Epithelial cell of proximal tubule (primary cell): ENCODE measurements around the gene SERPINB5. TPM values are rescaled to one million over a fixed set of nuclear protein-coding genes. Genes with fewer than 3 reads are reported as not detected.

Experiments used
- DNase-seq: peaks from one replicate; pipeline ENCODE4 v3.0.0-alpha.2; 2011; ENCODE audit warnings: low read depth
- H3K4me3 ChIP-seq: 2 replicates; pipeline ENCODE4 v1.5.1; 2011; ENCODE audit warnings: low read depth, mild to moderate bottlenecking, low read length
- total RNA-seq: library from RNA; depleted of rRNA; stranded (reverse); fragments of >200 nt; gene quantifications from 2 replicates; pipeline ENCODE4 v1.2.3, GENCODE V29; 2015
- TF ChIP-seq, protein P1 (sequence below): conservative IDR thresholded peaks from 2 replicates; pipeline ENCODE4 v1.5.1; 2012; ENCODE audit warnings: low read depth, mild to moderate bottlenecking, low read length

Gene SERPINB5
- total RNA-seq, 1 donor from 2014 or later = 0.17 TPM

DNA sequence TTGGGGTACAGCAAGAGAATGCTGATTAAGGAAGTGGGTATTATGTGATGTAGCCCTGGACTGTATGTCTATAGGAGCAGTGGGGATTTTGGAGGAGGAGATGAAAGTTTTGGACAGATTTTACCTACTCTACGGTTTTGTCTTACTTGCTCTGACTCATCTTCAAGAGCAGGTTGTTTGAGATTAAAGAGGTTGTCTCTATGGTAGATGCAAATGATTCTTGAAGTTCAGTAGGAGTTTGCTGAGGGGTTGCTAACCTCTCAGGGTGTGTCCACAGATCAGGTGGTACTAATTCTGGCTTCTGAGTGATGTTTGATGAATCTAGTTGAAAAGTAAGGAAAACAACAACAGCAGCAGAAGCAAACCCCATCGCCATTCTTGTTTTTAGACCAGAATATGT lies 55.7 kb downstream of the SERPINB5 start:
- H3K4me3 ChIP-seq = no peak overlapping the region
- no peak for DNase-seq
- TF ChIP-seq, protein P1, sequence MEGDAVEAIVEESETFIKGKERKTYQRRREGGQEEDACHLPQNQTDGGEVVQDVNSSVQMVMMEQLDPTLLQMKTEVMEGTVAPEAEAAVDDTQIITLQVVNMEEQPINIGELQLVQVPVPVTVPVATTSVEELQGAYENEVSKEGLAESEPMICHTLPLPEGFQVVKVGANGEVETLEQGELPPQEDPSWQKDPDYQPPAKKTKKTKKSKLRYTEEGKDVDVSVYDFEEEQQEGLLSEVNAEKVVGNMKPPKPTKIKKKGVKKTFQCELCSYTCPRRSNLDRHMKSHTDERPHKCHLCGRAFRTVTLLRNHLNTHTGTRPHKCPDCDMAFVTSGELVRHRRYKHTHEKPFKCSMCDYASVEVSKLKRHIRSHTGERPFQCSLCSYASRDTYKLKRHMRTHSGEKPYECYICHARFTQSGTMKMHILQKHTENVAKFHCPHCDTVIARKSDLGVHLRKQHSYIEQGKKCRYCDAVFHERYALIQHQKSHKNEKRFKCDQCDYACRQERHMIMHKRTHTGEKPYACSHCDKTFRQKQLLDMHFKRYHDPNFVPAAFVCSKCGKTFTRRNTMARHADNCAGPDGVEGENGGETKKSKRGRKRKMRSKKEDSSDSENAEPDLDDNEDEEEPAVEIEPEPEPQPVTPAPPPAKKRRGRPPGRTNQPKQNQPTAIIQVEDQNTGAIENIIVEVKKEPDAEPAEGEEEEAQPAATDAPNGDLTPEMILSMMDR = no peak

DNA sequence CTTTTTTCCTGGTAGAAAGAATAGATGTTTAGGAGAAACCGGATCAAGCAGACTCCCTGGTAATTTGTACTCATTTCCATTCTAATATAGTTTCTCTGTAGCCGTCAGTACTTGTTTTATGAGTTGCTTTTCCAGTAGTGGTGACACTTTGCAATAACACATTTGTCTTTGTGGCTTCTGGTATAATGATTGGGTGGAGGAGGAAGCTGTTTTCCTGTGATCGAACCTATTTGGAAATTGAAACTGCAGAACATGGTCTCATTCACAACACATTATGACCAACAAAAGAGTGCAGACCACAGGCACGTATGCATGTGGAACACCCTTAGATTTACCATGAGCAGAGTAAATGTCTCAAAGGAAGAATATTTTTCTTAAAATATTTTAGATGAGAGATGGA lies 57.9 kb downstream of the SERPINB5 start:
- H3K4me3 ChIP-seq = no peak overlapping the region
- DNase-seq = no peak
- TF ChIP-seq, protein P1 = no peak

DNA sequence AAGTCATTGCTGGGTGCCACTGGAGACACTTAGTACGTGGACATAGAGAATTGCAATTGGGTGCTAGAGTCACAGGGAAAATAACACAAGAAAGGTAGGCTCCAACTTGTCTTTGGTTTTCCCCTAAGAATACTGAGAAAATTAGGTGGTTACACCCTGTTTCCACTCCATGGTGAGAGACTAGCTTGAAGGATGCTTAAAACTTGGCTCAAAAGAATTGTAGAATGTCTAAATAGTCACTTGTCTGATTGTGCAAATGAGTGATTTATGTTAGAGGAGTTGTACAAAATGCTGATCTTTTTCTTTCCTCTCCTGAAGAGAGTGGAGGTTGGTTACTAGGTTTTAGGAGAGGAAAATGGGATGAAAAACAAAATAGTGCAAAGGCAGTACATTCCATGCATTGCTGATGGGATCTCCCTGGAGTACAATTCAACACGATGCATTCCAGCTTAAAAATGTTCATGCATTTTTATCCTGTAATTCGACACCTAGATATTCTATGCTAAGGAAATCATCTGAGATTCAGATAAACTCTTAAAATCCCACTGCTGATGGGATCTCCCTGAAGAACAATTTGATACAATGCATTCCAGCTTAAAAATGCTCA lies 63.2 kb downstream of the SERPINB5 start:
- TF ChIP-seq, protein P1 = no peak
- no peak overlapping the region for H3K4me3 ChIP-seq
- DNase-seq = no peak

DNA sequence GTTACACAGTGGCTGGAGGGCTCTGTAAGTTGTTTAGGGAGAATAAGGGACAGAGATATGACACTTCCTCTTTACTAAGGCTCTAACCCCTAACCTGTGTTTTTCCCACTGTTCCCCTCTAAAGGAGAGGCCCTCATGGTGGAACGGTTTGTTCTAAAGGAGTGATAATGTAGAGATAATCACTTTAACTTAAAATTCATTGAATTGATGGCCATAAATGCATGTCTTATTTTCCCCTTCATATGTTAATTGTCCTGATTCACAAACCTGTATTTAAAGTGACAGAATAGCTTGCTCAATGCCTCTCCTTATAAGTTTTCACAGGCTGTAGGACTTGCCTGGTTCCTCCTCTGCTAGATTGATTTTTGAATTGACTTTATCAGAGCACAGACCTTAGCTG lies 65.3 kb downstream of the SERPINB5 start, which contains the start of gene SERPINB12:
SERPINB12 (plus strand) TSS at position 301 of the 400 bp plus-strand sequence. CDS start 13,791 bp downstream, outside the sequence.
- TF ChIP-seq, protein P1 = no peak
- DNase-seq = no peak
- H3K4me3 ChIP-seq = no peak within 1 kb of the TSS

DNA sequence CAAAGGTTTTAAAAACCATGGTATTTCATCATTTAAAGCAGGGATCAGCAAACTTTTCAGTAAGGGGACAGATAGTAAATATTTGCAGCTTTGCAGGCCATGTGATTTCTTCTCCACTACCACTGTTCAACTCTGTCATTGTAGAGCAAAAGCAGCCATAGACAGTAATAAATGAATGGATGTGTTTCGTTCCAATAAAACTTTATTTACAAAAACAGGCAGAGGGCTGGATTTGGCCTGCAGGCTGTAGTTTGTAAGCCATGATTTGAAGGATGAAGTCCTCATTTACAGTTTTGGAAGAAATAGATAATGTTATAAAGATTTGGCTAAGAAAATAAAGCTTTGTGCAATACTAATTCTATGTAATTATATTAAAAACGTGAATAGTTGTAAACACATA lies 67.3 kb downstream of the SERPINB5 start:
- H3K4me3 ChIP-seq = no peak overlapping the region
- no peak for DNase-seq
- TF ChIP-seq, protein P1 = no peak

DNA sequence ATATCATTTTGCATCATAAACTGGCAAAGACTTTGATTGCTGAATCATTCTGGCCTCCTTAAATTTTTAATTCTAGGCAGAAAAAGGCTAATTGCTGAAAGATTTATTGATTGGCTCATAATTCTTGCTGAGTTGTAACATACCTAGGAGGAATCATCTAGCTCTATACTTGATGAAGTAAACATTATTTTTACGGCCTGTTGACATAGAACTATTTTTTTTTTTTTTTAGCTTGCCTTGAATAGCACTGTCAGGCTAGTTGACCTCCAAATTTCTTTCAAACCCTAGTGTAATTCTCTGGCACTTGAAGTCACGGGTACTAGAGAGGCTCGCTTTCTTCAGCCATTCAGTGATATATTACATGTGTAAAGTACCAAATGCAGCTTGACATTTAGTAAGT lies 68.2 kb downstream of the SERPINB5 start:
- TF ChIP-seq, protein P1 = no peak
- no peak overlapping the region for H3K4me3 ChIP-seq
- DNase-seq = no peak

DNA sequence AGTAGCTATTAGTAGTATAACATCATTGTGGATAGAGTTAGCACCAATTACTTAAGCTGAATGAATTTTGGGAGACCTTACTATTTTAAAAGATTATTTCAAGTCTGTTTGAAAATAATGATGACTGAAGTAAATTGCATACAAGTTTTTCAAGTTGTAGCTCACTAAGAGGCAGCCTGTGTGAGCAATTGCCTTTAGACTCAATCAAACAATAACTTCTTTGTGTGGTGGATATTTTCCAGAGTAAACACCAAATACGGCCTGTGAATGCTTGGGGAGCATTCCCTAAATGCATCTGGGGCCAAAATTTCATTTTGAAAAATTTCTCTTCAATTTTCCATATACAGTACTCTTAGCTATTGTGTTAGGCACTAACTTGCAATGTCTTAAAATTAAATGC lies 73.3 kb downstream of the SERPINB5 start:
- TF ChIP-seq, protein P1 = no peak
- DNase-seq = no peak
- H3K4me3 ChIP-seq = no peak overlapping the region
